ENCODE data around the gene GATA1.

DNA sequence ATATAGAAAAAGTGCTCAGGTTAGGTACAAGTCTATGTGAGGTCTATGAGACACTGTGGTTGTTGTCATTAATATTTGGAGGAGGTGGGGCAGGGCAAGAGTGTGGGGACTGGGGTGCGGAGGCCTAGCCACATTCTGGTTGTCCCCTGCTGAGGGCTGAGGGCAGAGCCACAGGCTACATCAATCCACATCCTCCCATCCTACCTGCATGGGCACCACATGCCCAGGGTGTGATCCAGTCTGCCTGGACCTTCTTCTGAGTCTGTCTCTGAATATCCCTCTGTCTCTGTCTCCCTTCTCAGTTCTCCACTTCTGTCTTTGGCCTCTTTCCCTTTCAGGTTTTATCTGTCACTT is 1.2 kb upstream of the GATA1 start:
- TF ChIP-seq, protein P1, sequence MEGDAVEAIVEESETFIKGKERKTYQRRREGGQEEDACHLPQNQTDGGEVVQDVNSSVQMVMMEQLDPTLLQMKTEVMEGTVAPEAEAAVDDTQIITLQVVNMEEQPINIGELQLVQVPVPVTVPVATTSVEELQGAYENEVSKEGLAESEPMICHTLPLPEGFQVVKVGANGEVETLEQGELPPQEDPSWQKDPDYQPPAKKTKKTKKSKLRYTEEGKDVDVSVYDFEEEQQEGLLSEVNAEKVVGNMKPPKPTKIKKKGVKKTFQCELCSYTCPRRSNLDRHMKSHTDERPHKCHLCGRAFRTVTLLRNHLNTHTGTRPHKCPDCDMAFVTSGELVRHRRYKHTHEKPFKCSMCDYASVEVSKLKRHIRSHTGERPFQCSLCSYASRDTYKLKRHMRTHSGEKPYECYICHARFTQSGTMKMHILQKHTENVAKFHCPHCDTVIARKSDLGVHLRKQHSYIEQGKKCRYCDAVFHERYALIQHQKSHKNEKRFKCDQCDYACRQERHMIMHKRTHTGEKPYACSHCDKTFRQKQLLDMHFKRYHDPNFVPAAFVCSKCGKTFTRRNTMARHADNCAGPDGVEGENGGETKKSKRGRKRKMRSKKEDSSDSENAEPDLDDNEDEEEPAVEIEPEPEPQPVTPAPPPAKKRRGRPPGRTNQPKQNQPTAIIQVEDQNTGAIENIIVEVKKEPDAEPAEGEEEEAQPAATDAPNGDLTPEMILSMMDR (IDR thresholded peaks at IDR 0.05 in 8 of 11, conservative IDR thresholded peaks at IDR 0.05 in 3 of 11): no peak
- TF ChIP-seq POLR2AphosphoS5 (IDR thresholded peaks at IDR 0.05): no peak

All from spleen (tissue), 7 donors.